ENCODE results near the gene C9orf57.
A peak's percentile ranks its signal among the peaks of the same experiment; 100 is the strongest.
"Not testable (repeated sequence)": the region's sequence is repeated elsewhere in the genome, so short reads cannot be mapped to it uniquely, and the experiment has no call there.

The C9orf57 gene

DNA sequence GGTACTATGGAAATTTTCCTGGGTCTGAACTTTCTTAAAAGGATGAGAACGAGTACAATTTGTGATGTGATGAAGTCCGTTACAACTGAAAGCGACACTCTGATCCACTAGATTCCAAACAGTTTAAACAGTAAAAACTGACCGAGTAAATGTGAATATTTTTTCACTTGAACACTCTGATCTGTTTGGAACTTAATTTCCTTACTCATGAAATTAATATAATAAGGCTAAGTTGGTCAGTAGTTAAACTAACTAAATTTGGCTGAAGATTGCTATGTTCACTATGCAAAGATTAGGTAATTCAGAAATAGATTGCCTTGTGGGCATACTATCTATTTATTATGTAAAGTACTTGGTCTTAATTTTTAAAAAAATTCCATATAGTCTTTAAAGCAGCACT, at the start of gene C9orf57:
Gene C9orf57 (minus strand): TSS at position 101 of the 400 bp plus-strand sequence. CDS start 1,282 bp downstream, outside the sequence.
- DNase-seq, result no peak

DNA sequence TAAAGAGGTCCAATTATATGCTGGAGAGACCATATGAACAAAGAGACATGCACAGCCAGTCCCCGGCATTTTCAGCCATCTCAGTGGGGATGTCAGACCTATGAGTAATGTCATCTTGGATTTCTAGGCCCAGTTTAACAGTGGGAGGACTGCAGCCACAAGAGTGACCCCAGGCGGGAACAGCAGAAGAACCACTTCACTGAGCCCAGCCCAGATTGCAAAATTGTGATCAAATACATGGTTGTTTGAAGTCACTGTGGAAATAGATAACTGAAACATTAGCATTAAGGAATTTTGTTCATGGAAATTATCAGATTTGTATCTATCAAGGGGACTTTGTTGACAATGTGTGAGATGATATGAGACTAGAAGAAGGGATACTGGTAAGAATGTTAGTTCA, 42.1 kb upstream of the C9orf57 start:
- DNase-seq, result no peak

- not testable (repeated sequence) for DNase-seq
Observed at GRCh38 chr9:72095520-72095919, 35.1 kb upstream of the C9orf57 start.

- DNase-seq, result no peak
Observed at GRCh38 chr9:72092820-72093219, 32.4 kb upstream of the C9orf57 start.

- DNase-seq, result no peak
Observed at GRCh38 chr9:72089451-72090130, 29.2 kb upstream of the C9orf57 start.

DNA sequence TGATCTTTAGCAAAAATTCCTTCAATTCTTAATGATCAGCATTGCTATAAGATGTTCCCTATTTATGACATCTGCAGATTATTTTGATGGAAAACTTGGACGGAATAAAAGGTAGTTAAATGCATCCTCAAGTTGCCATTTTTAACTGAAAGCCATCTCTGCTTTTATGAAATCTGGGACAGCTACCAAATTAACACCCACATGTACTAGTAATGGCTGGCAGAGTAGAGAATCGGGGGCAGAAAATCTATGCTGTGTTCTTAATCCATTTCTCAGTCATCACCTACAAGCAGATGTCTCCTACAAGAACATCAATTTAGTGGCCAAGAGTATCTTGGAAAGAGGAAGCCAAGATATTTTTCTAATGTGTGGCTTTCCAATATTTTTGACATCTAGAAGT, 22.1 kb upstream of the C9orf57 start:
- no peak for DNase-seq

DNA sequence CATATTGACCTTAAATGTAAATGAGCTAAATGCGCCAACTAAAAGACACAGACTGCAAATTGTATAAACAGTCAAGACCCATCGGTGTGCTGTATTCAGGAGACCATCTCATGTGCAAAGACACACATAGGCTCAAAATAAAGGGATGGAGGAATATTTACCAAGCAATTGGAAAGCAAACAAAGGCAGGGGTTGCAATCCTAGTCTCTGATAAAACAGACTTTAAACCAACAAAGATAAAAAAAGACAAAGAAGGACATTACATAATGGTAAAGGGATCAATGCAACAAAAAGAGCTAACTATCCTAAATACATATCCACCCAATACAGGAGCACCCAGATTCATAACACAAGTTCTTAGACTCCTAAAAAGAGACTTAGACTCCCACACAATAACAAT, 14.3 kb upstream of the C9orf57 start:
- DNase-seq, result not testable (repeated sequence)

- no peak for DNase-seq
Observed at GRCh38 chr9:72065076-72065475, 4.7 kb upstream of the C9orf57 start.

DNA sequence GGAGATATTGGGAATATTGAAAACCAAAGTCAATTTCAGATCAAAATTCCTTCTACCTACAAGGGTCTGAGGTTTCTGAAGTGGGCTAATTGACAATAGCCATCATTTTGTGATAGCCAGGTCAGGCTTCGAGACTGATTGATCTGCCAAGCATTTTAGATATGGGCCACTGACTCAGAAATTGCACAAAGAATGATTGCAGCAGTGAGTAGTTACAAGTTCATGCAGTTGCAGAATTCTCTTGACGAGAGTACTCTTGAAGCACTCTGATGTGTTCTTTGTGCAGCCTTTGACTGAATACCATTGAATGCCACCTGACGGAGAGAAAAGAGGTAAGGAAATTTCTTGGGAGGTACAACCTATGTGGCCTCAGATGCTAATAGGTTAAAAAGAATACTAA, 8.3 kb downstream of the C9orf57 start:
- DNase-seq, result no peak

GRCh38 chr9:72048850-72049249, 11.6 kb downstream of the C9orf57 start:
- DNase-seq, result no peak

DNA sequence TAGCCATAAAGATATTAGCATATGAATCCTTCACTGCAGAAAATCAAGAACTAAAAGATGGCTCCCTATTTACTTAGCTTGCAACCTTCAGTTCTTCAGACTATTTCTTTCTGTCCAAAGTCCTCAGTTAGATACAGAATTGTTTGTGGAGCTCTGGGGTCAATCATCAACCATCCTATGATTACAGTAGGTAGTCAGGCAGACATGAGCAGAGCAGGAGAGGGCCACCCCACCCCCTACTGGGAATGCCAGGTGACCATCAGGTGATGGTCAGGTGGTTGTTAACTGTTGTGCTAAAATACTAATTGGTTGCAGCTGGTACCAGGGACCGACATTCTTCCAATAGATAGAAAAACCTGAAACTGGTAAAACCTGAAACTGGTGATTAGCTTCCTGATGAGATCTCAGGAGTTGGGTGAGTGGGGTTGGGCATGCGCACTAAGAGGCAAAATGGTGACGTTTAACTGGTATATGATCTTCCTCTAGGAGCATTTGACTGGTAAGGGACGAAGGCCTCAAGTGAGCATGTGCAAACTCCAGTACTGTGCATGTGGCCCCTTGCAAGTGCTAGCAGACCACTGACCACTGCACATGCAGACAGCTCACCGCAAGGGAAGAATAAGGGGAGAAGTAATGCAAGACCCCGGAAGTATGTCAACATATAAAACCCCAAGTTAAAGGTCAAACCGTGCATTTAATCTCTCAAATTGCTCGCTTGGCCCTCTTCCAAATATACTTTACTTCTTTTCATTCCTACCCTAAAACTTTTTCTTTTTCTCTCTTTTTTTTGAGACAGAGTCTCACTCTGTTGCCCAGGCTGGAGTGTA, 13.6 kb downstream of the C9orf57 start:
- DNase-seq, result no peak

GRCh38 chr9:72044095-72044494, 16.3 kb downstream of the C9orf57 start:
- DNase-seq, result no peak

DNA sequence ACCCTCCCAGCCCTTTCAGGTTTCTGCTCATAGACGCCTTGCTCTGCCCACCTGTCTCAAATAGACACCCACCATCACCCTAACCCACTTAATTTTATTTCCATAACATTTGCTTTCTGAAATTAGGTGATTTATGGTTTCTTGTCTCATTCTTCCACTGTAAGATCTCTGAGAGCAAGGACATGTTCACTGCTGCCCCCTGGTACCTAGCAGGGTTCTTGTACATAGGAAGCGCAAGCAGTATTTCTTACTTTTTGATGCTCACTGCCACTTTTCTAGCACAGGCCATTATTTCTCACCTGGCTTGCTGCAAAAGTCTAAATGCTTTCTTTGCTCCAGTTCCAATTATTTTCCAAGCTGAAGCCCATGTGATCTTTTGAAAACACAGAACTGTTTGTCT, 16.8 kb downstream of the C9orf57 start:
- DNase-seq, result no peak

GRCh38 chr9:72042928-72043327, 17.5 kb downstream of the C9orf57 start:
- no peak for DNase-seq

- DNase-seq, result no peak
Observed at GRCh38 chr9:72041775-72042194, 18.6 kb downstream of the C9orf57 start.

DNA sequence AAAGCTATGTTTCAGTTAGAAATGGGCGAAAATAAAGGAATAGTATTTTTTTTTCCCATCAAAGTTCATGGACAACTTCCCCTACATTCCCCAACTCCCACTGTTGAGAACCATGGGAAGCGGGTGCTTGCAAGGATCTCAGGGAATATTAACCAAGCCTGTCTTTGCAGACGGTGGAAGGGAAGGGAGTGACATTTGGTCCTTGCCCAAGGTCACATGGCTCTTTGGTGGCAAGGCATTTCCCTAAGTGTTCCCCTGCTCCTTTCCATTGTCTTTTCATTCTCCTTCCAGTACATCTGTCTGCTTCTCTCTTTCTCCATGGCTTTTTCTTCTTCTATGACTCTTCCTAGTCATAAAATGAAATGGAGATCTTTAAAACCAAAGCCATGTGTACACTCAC, 19.0 kb downstream of the C9orf57 start:
- DNase-seq, result no peak

- no peak for DNase-seq
Observed at GRCh38 chr9:72039532-72039931, 20.9 kb downstream of the C9orf57 start.

GRCh38 chr9:72038890-72039410, 21.5 kb downstream of the C9orf57 start:
- DNase-seq, result peak; percentile 63

DNA sequence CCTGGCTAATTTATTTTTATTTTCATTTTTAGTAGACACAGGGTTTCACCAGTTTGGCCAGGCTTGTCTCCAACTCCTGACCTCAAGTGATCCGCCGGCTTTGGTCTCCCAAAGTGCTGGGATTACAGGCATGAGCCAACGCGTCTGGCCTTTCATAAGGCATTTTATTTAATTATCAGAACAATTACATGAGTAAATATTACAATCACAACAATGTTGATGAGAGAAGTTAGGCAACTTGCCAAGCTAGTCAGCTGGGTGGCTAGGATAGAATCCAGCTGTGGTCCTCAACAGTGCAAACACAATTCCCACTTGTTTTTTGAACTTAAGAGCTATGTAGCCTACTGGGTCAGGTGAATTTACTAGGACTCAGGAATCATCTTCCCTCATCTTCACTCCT, 22.0 kb downstream of the C9orf57 start:
- DNase-seq, result no peak

GRCh38 chr9:72037571-72037970, 22.8 kb downstream of the C9orf57 start:
- DNase-seq, result no peak

DNA sequence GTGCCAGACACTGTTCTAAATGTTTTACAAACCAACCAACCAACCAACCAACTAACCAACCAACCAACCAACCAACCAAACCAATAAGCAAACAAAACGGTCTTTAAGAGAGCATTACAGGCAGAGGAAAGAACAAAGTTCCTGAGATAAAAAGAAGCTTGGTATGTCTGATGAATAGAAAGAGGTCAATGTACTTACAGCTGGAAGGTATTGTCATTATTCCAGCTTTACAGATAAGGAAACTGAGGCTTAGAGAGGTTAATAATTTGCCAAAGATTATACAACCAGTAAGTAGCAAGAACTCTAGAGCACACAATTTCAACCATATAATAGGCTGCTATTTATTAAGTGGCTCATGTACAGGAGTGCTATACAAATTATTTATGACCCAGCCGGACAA, 29.6 kb downstream of the C9orf57 start:
- no peak for DNase-seq

- no peak for DNase-seq
Observed at GRCh38 chr9:72029986-72030385, 30.4 kb downstream of the C9orf57 start.

DNA sequence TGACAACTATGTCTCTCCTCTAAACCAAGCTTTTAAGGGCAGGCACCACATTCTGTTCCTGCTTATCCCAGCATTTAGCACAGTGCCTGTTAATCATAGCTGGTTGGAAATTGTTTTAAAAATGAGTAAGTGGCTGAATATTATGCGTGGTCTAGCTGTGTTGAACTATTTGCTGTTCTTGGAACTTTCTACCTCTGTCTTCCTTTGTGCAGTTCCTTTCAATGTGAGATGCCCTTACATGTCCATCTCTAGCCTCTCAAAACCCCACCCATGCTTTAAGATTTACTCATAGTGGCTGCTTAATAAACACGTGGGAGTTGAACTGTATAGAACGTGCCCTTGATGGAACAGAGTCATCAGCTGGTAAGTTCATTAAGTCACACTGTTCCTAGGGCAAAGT, 34.5 kb downstream of the C9orf57 start:
- DNase-seq, result no peak

- DNase-seq, result no peak
Observed at GRCh38 chr9:72023596-72023995, 36.8 kb downstream of the C9orf57 start.
